DLD1 (cell line): Measurements from ENCODE around the gene CCDC91.
"Not testable (repeated sequence)": the region's sequence is repeated elsewhere in the genome, so short reads cannot be mapped to it uniquely, and the experiment has no call there.

ENCODE experiments used
- in situ Hi-C: cut with HindIII; loops from 2 replicates; pipeline ENCODE4 v1.10.0; 2017; ENCODE audit warnings: low sequenced_read_pairs

Gene CCDC91

DNA sequence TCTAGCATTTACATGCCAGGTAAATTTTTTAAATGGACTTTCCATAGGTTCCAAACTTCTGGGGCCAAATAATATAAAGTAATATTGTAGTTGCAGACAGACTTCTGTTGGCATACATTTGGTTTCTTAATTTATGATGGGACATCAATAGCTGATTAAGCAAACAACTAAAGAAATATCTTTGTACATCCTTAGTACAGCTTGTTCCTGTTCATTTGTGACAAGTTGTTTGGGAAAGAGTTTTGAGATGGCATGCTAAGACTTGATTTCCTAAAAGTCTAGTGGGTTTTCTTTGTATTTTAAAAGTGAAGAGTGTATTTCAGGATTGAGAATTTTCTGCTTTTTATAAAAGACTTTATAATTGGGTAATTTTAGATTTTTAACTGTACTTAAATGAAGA is 41.0 kb downstream of the CCDC91 start:
- in situ Hi-C loops, result no loop called here

DNA sequence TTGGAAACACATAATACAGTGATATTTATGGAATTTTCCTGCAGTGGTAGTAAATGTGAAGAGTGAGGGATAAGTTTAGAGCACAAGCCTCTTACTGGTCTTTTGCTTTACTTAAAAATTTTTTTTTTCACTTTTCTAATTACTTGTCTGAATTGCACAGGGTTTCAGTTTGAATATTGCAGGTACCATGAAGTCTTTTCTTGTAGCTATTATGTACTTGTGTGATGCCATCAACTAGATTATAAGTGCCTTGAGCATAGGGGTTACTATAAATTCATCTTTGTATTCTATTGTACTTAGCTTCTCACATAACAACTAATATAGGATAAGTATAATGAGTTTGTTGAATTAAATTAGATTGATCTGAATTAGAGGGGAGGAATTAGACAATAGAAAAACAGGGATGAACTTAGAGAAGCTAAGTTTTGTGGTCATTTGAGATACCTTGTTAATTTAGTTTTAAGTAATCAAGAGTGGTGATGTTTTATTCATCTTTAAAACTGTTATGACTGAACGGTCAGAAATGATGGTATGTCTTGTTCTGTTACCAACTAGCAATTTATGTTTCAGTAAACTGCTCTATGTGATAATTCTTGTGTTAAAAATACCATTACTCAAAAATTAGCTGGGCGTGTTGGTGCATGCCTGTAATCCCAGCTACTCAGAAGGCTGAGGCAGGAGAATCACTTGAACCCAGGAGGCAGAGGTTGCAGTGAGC is 42.1 kb downstream of the CCDC91 start:
- in situ Hi-C loops, result no loop called here

DNA sequence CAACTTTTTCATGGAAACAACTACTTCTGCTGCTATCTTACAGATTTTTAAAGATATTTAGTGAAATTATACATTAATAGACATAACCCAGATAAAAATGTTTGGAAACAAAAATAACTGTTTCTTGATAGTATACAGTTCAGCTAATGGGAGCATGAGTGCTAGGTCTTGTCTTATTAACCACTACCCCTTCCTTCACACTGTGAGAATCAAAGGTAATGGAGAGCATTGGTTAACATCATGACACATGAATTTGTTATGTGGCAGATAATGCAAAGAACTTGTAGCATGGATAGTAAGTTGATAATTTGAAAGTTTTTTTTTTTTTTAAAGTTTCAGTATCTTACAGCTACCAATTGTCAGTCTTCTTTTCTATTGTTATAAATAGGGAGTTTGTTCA is 44.2 kb downstream of the CCDC91 start:
- in situ Hi-C loops, result no loop called here

DNA sequence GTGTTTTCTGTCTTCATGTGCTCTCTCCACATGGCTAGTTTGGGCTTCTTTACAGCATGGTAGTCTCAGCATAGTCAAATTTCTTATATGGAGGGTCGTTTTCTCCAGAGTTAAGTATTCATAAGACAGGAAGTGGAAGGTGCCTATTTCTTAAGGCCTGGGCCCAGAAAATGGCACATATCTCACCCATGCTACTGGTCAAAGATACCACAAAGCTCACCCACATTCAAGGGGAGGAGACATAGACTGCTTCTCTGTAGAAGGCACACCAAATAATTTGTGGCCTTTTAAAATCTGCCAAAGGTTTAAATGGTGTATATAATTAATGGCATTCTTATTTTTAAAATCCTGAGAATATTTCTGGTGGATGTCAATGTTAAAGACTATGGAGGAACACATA is 44.8 kb downstream of the CCDC91 start:
- in situ Hi-C loops, result no loop called here

DNA sequence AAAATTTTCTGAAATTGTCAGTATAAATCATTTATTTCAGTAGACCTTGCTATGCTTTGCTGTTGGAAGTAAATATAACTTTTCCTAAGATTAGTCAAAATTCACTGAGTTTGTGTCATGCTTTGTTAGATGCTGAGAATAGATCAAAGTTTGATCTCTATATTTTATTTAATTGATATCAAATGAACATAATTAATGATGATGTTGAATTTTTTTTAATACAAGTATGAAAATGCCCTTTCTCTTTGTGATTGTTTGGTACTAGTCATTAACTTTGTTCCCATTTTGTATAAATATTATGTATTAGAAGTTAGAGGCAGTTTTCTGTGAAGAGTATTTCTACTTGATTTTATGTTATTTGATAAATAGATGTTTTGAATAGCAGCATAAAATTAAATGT is 45.7 kb downstream of the CCDC91 start:
- in situ Hi-C loops, result no loop called here

DNA sequence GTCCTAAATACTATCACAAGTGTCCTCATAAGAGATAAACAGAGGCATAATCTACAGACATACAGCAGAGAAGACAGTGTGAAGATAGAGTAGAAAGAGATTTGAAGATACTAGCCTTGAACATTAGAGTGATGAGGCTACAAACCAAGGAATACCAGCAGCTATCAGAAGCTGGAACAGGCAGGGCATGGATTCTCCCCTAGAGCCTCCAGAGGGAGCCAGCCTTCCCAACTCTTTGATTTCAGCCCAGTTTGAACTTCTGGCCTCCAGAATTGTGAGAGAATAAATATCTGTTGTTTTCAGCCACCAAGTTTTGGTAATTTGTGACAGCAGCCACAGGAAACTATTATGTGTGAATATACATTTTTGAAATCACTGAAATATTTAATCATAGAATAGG is 47.2 kb downstream of the CCDC91 start:
- in situ Hi-C loops, result no loop called here

DNA sequence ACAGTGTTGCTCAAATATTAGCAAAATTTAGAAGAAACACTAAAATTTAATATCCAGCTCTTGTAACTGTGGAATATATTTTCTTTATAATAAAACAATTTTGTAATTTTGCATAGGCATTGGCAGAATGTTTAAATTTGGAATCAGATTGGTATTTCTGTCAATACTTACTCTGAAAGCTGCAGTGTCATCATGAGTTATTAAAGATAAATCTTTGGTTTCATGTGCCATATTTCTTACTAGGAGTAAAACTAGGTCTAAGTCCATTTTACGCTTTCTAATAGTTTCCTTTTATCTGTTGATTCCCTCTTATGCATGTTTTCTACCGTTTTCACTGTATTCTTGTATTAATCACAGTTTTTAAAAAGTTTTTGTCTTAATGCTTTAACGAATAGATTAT is 49.7 kb downstream of the CCDC91 start:
- in situ Hi-C loops, result no loop called here

DNA sequence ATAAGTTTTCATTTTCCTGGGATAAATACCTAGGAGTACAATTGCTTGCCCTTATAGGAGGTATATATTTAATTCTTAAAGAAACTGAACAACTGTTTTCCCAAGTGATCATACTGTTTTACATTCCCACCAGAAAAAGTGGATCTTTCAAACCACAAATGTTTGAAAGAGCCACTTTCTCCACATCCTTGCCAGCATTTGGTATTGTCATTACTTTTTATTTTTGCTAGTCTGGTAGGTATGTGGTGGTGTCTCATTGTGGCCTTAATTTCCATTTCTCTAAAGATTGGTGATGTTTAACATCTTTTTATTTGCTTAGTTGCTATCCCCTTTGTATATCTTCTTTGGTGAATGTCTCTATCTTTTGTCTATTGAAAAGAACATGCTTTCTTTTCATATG is 50.6 kb downstream of the CCDC91 start:
- in situ Hi-C loops, result no loop called here

DNA sequence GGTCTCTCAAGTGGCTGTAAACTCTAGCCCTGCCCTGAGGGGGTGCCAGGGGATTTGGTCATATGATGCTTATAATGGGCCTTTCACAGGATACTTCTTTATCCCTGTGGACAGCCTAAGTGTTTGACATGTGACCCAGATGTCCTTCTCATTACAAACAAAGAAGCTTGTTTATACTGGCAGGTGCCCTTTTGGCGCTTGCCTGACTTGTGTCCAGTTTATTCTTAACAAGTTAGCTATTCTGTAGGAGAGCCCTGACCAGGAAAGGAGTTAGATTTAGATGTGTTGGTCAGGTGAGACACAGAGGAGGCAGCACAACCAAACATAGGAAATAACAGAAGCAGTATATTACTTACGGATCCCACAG is 51.9 kb downstream of the CCDC91 start:
- in situ Hi-C loops, result no loop called here

DNA sequence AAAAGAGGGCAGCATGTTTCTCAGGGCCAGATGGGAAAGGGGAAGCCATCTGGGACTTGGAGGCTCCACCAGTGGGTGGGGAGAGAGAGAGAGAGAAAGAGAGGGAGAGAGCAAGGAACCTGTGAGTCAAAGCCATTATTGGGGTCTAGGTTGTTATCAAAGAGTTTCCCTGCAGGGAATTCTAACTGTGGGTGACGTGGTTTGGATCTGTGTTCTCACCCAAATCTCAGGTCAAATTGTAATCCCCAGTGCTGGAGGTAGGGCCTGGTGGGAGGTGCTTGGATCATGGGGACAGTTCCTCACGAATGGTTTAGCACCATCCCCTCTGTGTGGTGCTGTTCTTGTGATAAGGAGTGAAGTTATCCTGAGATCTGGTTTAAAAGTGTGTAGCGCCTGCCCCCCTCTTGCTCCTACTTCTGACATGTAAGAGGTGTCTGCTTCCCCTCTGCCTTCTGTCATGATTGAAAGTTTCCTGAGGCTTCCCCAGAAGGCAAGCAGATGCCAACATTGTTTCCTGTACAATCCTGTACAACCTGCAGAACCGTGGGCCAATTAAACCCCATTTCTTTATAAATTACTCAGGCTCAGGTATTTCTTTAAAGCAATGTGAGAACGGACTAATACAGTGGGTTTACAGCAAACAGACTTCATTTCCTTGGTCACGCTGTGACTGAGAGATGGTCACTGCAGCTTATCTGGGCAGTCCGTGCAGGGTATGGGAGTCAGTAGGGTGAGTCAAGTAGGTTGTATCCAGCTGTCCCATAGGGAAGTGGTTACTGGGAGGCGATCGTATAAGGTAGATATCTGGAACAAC is 52.4 kb downstream of the CCDC91 start:
- in situ Hi-C loops, result no loop called here

DNA sequence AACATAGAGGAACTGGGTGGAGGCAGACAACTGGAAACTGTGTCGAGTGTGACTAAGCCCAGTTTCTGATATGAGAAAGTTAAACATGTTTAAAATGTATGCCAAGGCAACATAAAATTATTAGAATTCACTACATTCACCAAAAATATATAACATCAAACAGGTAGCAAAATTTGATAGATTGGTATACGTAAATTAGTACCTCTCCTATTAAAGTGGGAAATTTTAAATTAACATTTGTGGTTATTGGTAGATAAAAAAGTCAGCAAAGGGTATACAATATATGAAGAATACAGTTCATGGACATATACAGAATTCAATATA is 53.0 kb downstream of the CCDC91 start:
- in situ Hi-C loops, result no loop called here

DNA sequence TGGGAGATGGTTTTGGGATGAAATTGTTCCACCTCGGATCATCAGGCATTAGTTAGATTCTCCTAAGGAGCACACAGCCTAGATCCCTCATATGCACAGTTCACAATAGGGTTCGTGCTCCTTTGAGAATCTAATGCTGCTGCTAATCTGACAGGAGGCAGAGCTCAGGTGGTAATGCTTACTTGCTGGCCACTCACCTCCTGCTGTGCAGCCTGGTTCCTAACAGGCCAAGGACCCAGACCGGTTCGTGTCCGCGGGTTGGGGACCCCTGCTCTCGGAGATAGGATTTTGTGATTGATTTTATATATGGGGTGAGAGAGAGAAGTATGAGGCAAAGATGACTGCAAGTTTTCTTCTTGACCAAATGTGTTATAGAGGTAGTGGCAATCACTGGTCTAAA is 57.5 kb downstream of the CCDC91 start:
- in situ Hi-C loops, result no loop called here

DNA sequence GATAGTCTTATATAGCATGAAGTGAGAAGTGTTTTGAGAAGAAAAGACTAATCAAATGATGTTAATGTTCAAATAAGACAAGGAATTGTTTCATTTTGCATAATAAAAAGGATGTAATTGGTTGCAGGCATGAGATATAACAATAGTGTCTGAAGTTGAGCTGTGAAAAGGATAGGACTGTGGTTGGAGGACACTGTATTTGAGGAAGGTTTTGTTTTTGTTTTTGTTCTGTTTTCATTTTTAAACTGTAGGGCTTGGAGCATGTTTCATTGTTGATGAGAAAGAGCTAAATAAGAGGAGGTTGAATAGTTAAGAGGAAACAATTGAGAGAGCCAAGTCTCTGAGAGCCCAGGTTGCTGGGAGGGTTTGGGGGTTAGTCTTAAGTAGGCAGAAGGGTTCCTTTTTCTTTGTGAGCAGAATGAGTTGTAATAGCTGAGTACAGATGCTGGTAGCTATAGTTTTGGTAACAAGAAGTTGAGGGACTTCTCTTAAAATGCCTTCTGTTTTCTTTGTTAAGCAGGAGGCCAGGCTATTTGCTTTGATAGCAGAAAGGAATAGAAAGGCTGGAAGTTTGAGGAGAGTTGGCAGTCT is 58.4 kb downstream of the CCDC91 start:
- in situ Hi-C loops, result no loop called here

DNA sequence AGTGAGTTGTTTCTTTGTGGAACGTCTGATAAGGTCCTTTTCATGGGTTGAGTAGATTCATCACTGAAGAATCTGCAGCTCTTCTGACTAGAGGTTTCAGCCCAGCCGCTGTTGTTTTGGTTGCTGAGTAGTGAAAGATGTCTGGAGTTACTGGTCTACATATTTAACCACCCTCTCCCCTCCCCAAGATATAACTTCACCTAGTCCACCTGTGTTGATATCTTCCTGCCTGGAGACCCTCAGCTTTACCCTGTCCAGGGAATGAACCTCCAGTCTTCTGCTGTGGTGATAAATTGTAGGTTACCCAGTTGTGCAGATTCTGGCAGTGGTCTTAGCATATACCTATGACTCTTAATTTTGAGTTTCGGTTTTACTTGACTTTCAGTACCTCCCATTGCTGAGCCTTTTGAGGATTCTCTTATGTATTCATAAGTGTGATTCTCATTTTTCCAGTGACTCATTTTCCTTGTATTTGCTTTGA is 62.9 kb downstream of the CCDC91 start:
- in situ Hi-C loops, result no loop called here

DNA sequence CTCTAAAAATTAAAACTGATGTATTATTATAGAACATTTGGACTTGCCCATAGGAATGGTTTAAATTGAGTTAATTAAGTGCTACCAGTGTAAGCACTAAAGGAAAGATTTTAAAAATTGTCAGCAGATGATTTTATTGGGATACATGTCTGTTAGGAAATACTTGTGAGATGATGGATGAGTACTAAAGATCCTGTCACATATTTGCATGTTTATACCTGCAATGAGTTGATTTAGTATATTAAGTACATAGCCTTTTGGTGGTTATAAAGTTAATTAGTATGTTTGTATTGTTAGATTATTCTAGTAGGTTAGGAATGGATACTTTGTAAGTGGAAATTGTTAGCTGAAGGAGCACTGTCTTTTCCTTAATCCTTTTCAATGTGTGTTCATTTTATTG is 67.2 kb downstream of the CCDC91 start:
- in situ Hi-C loops, result no loop called here

DNA sequence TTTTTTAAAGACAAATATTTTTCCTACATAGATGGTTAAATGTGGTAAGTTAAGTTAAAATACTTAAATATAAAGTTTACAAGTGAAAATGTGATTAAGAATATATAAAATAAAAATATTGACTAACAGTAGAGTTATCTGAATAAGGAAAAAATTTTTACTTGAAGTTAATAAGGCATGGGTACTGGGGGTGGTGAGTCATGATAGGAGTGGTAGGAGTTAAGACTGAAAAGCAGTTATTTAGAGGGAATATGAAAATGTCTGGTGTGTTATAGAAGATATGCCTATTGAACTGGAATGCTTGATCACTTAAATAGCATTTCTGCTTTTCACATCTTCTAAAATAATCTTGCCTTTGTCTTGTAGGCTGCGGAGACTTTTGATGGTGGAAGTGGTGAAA is 68.7 kb downstream of the CCDC91 start:
- in situ Hi-C loops, result no loop called here

DNA sequence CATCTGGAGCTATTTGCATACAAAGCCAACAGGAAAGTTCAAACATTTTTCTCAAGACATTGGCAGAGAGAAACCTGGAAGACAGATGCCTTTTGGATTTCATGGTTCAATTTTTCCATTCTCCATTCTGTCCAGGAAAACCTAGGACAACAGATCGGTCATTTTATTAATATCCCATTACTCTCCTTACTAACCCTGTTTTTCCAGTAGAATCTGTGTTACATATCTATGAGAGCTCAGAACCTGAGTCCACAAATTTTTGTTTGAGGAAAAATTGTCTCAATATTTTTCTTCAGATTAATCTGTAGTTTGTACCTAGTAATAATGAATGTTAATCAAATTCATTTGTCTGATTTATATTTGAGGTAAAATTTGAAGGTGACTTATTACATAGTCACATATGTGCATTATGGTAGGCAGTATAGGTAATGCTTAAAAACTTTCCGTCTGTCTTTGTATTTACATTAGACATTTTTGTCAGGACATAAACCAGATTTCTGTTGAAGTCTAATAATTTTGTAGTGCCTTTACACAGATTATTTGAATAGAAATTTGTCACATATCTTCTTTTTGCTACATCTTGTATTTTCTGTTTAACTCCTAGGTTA is 75.3 kb downstream of the CCDC91 start:
- in situ Hi-C loops, result no loop called here

DNA sequence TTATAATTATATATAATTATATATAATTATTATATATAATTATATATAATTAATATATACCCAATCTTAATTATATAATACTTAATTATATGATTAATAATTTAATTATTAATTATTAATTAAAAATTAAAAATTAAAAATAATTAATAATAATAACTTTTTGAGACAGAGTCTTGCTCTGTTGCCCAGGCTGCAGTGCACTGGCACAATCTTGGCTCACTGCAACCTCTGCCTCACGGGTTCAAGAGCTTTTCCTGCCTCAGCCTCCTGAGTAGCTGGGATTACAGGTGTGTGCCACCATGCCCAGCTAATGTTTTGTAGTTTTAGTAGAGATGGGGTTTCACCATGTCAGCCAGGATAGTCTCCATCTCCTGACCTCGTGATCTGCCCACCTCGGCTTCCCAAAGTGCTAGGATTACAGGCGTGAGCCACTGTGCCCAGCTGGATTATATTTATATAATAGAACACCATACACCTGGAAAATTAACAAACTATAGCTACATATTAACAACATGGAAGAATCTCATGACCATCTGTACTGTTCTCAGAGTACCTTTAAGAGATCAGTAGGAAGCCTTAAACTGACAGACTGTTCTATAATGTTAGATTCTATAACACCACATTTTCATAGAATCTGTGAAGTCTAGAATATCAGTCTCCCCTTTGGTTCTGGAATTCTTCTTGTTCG is 77.8 kb downstream of the CCDC91 start:
- in situ Hi-C loops, result not testable (repeated sequence)

DNA sequence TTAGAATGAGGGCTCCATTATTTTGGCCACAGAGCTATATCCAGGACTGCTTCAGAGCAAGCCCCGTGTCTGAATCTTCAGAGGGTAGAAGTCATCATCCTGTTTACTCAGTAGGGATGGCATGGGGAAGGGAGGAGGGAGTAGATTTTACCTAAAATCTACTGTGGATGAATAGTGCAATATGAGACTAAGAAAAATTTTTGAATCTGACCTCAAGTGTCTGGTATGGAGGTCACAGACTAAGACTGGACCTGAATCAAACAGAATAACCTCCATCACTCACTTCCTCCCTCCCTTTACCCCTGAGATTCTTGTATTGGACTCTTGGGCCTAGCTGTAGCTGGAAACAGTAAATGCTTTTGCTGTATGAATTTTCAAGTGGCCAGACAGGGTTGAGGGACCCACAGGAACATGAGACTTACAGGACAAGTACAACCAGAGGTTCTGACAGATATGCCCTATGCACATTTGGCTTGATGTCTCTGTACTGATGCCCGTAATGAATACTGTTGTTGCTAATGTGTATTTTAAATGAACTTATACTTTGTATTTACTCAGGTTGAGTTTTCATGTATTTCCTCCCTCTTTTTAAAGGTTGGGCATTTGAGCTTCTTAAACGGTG is 78.5 kb downstream of the CCDC91 start:
- in situ Hi-C loops, result no loop called here

DNA sequence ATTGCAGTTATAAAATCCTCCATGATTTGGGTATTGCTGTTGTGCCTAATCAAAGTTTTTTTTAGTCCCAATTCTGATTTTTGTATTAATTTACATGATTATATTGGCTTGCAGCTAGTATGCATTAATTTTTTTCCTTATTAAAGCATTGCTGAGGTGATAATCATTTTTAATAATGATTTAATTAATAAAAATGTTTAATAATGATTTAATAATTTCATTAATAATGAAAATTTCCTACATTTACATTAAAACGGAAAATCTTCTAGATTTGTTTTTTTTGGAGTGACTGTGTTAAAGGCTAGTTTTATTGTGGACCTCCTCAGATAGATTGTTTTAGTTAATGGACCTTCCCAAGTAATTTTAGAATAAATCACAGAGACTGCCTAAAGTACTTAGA is 79.6 kb downstream of the CCDC91 start:
- in situ Hi-C loops, result no loop called here

DNA sequence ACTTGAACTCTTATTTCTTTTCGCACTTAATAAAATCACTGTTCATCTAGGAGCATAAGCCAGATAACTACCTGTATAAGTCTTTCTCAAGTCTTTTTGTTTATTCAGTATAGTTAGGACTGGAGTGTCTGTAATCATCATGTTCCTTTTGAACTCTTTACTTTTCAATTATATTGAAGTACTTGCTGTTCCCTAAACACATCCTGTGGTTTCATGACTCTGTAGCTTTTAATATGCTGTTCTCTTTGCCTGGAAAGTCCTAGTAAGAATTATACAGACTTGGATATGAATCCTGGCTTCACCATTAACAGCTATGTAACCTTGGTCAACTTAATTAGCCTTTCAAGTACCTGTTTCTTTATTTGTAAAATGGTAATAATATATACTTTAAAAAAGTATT is 88.2 kb downstream of the CCDC91 start:
- in situ Hi-C loops, result no loop called here
